ENCODE data around the gene SKAP2.

Gene SKAP2

GRCh38 chr7:26864309-26865093 is at the start of gene SKAP2:
TSS of gene SKAP2 (minus strand) at chr7:26864590. CDS start at chr7:26864429, 161 bp downstream.
- DNase-seq, result peak; percentile 85 to 91

GRCh38 chr7:26912933-26913536 is 48.6 kb upstream of the SKAP2 start:
- DNase-seq, result no peak

GRCh38 chr7:26912338-26912737 is 47.9 kb upstream of the SKAP2 start:
- no peak for DNase-seq

GRCh38 chr7:26910221-26910620 is 45.8 kb upstream of the SKAP2 start:
- no peak for DNase-seq

GRCh38 chr7:26900251-26900650 is 35.9 kb upstream of the SKAP2 start:
- no peak for DNase-seq

- no peak for DNase-seq
These were observed 35.1 kb upstream of the SKAP2 start for GRCh38 chr7:26899519-26899918.

GRCh38 chr7:26898891-26899290 is 34.5 kb upstream of the SKAP2 start:
- no peak for DNase-seq

- no peak for DNase-seq
These were observed 33.5 kb upstream of the SKAP2 start for GRCh38 chr7:26897928-26898327.

GRCh38 chr7:26891400-26892350 is 27.3 kb upstream of the SKAP2 start:
- no peak for DNase-seq

GRCh38 chr7:26880852-26881251 is 16.5 kb upstream of the SKAP2 start:
- no peak for DNase-seq

- no peak for DNase-seq
These were observed 15.3 kb upstream of the SKAP2 start for GRCh38 chr7:26879671-26880070.

GRCh38 chr7:26868841-26869495 is 4.6 kb upstream of the SKAP2 start:
- no peak for DNase-seq

- peak in 1 of 2 donors; percentile 43 for DNase-seq
These were observed 651 bp upstream of the SKAP2 start for GRCh38 chr7:26865094-26865388.

- peak in 1 of 2 donors; percentile 28 for DNase-seq
These were observed 677 bp downstream of the SKAP2 start for GRCh38 chr7:26863518-26864308.

GRCh38 chr7:26862834-26863233 is 1.6 kb downstream of the SKAP2 start:
- no peak for DNase-seq

- DNase-seq, result no peak
These were observed 3.3 kb downstream of the SKAP2 start for GRCh38 chr7:26861050-26861449.

- DNase-seq, result no peak
These were observed 4.0 kb downstream of the SKAP2 start for GRCh38 chr7:26860361-26860760.

GRCh38 chr7:26859720-26860119 is 4.7 kb downstream of the SKAP2 start:
- no peak for DNase-seq

- no peak for DNase-seq
These were observed 5.7 kb downstream of the SKAP2 start for GRCh38 chr7:26858735-26859134.

GRCh38 chr7:26858241-26858715 is 6.1 kb downstream of the SKAP2 start:
- DNase-seq, result no peak

- DNase-seq, result peak in 1 of 2 donors; percentile 8
These were observed 6.7 kb downstream of the SKAP2 start for GRCh38 chr7:26857506-26858240.

Data from stimulated activated CD4-positive, alpha-beta T cell treated with anti-CD3 and anti-CD28 coated beads, Interleukin-2, amount 100 ng/mL, for 24 hours (primary cell).